Activated T-cell treated with anti-CD3 and anti-CD28 coated beads for 48 hours (primary cell): ENCODE data around the gene PNPLA7.

Source experiments
- DNase-seq: peaks from one replicate; pipeline ENCODE4 v3.0.0-alpha.2; 2020; ENCODE audit warnings: low read depth

The PNPLA7 gene

GRCh38 chr9:137434498-137435380 lies 115.5 kb downstream of the PNPLA7 start:
- DNase-seq = no peak

- DNase-seq = no peak
These were observed 116.2 kb downstream of the PNPLA7 start for GRCh38 chr9:137433916-137434431.

GRCh38 chr9:137433349-137433915 lies 116.8 kb downstream of the PNPLA7 start:
- DNase-seq = no peak

GRCh38 chr9:137432687-137433348 lies 117.4 kb downstream of the PNPLA7 start:
- no peak for DNase-seq

GRCh38 chr9:137431416-137431931 lies 118.7 kb downstream of the PNPLA7 start:
- DNase-seq = no peak

- no peak for DNase-seq
These were observed 119.3 kb downstream of the PNPLA7 start for GRCh38 chr9:137430723-137431415.

GRCh38 chr9:137429974-137430722 lies 120.1 kb downstream of the PNPLA7 start:
- DNase-seq = no peak

- no peak for DNase-seq
These were observed 120.7 kb downstream of the PNPLA7 start for GRCh38 chr9:137429546-137429890.

GRCh38 chr9:137428841-137429545 lies 121.2 kb downstream of the PNPLA7 start:
- no peak for DNase-seq

GRCh38 chr9:137428311-137428630 lies 121.9 kb downstream of the PNPLA7 start:
- no peak for DNase-seq

- DNase-seq = no peak
These were observed 122.5 kb downstream of the PNPLA7 start for GRCh38 chr9:137427454-137428310.

GRCh38 chr9:137426018-137426681 lies 124.1 kb downstream of the PNPLA7 start:
- DNase-seq = no peak

- DNase-seq = no peak
These were observed 126.5 kb downstream of the PNPLA7 start for GRCh38 chr9:137423514-137424291.

- DNase-seq = peak; percentile 95
These were observed 127.3 kb downstream of the PNPLA7 start, which contains the start of the genes EXD3 and NOXA1 for GRCh38 chr9:137422604-137423513. Gene EXD3 (minus strand): TSS chr9:137423162. CDS start chr9:137395357, 27,805 bp downstream. Gene NOXA1 (plus strand): TSS chr9:137423393. CDS start chr9:137423530, 137 bp downstream.

GRCh38 chr9:137421838-137422603 lies 128.2 kb downstream of the PNPLA7 start:
- no peak for DNase-seq
